SU-DHL-6 (cell line): ENCODE data around the gene EZR.

Experiments
- EZH2phosphoT487 ChIP-seq: fragments of 200-600 bp; sonication (generic), shearing (Covaris generic); conservative IDR thresholded peaks from 2 replicates; pipeline ENCODE4 v1.6.1; 2018; ENCODE audit warnings: mild to moderate bottlenecking, antibody characterized with exemption, low read length, moderate library complexity, mixed read lengths
- TF ChIP-seq, protein P1 (sequence below): fragments of 200-600 bp; sonication (generic); IDR thresholded peaks from one replicate; pipeline ENCODE4 v1.5.1; 2017; ENCODE audit warnings: antibody characterized with exemption, mild to moderate bottlenecking, low read length, moderate library complexity; ENCODE audit not compliant: insufficient read depth, poor library complexity, severe bottlenecking

GRCh38 chr6:158850807-158851115 lies 31.6 kb upstream of the EZR start:
- TF ChIP-seq, protein P1, sequence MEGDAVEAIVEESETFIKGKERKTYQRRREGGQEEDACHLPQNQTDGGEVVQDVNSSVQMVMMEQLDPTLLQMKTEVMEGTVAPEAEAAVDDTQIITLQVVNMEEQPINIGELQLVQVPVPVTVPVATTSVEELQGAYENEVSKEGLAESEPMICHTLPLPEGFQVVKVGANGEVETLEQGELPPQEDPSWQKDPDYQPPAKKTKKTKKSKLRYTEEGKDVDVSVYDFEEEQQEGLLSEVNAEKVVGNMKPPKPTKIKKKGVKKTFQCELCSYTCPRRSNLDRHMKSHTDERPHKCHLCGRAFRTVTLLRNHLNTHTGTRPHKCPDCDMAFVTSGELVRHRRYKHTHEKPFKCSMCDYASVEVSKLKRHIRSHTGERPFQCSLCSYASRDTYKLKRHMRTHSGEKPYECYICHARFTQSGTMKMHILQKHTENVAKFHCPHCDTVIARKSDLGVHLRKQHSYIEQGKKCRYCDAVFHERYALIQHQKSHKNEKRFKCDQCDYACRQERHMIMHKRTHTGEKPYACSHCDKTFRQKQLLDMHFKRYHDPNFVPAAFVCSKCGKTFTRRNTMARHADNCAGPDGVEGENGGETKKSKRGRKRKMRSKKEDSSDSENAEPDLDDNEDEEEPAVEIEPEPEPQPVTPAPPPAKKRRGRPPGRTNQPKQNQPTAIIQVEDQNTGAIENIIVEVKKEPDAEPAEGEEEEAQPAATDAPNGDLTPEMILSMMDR, result no peak
- TF ChIP-seq EZH2phosphoT487, result no peak
